Stimulated activated CD4-positive, alpha-beta T cell treated with anti-CD3 and anti-CD28 coated beads, Interleukin-12 subunit alpha, Interleukin-12 subunit beta, amount 100 ng/mL, for 48 hours (primary cell): ENCODE data around the gene RAB8B.

Source experiments
- DNase-seq, 3 donors: peaks; one replicate each; pipeline ENCODE4 v3.0.0-alpha.2; 2020; ENCODE audit warnings: low read depth in 2 of 3, low spot score in 1 of 3

The RAB8B gene

GRCh38 chr15:63305260-63305659 is 115.9 kb downstream of the RAB8B start:
- DNase-seq: no peak

GRCh38 chr15:63306492-63307073 is 117.2 kb downstream of the RAB8B start:
- no peak for DNase-seq

- no peak for DNase-seq
Observed at GRCh38 chr15:63308491-63308890, 119.1 kb downstream of the RAB8B start.

GRCh38 chr15:63308947-63309346 is 119.5 kb downstream of the RAB8B start:
- DNase-seq: no peak

GRCh38 chr15:63310646-63311045 is 121.2 kb downstream of the RAB8B start:
- DNase-seq: no peak

- DNase-seq: no peak
Observed at GRCh38 chr15:63312286-63312685, 122.9 kb downstream of the RAB8B start.

GRCh38 chr15:63313825-63314224 is 124.4 kb downstream of the RAB8B start:
- no peak for DNase-seq

- no peak for DNase-seq
Observed at GRCh38 chr15:63314409-63314808, 125.0 kb downstream of the RAB8B start.
